ENCODE data around the gene EID3. TPM values are rescaled to one million over a fixed set of nuclear protein-coding genes. Genes with fewer than 3 reads are reported as not detected.

EID3 gene
- total and polyA plus RNA-seq, 2 of the 8 experiments (the other 6 are each of a cell fraction or from before 2014, with no cell fraction given), result 1.2 to 2.8 TPM

DNA sequence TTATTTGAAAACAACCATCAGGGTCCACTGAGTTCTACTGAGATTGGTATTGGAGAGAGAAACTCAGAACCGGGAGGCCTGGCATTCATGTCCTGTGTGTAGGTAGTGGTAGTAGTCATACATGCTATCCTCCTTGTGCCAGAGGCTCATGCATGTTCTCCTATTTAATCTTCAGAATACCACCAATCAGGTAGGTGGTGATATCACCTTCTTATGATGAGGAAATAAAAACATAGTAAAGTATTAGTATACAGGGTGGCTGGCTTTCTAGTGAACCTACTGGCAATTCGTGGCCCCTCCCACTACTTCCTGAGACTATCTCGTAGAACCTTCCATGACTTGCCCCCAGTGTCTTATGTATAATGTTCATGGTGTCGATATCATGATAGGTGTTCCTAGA lies 40.5 kb upstream of the EID3 start:
- H2BK12ac ChIP-seq (ENCODE audit: low read depth, low read length), result no peak overlapping the region
- FAIRE-seq (no peak), DNase-seq (ENCODE audit: low read depth in 1 of 2, low spot score in 2 of 2) (no peak)
- H3K27ac ChIP-seq (ENCODE audit: low read depth, low read length), result no peak overlapping the region
- no peak overlapping the region for H3K4ac ChIP-seq (replicated peaks; ENCODE audit: insufficient read length, low read depth, low read length)
- no peak overlapping the region for H4K5ac ChIP-seq (ENCODE audit: insufficient read length, low read depth, low read length)
- no peak overlapping the region for H3K56ac ChIP-seq (replicated peaks; ENCODE audit: insufficient read length, low read depth, low read length)
- no peak overlapping the region for H2AK5ac ChIP-seq (ENCODE audit: low read depth, low read length)
- no peak overlapping the region for H3K4me3 ChIP-seq (ENCODE audit: extremely low read depth in 1 of 4, insufficient read depth in 2 of 4, low read depth in 3 of 4, low read length in 4 of 4)
- no peak overlapping the region for H3K18ac ChIP-seq (ENCODE audit: extremely low read depth, low read length)
- ChIA-PET CTCF (ENCODE audit: partially characterized antibody) (interaction anchor here (1.1 kb wide), 1 partner anchor 41 kb away, joined by 3 read pairs; no protein-coding TSS in a partner anchor), POLR2A (ENCODE audit: partially characterized antibody) (interaction anchor here (0.8 kb wide), 1 partner anchor 26 kb away, joined by 4 read pairs; no protein-coding TSS in a partner anchor)
- no peak overlapping the region for H3K14ac ChIP-seq (ENCODE audit: insufficient read length)
- no peak overlapping the region for H3K4me2 ChIP-seq (ENCODE audit: insufficient read depth in 1 of 2, low read depth in 2 of 2, low read length in 2 of 2)
- no peak overlapping the region for H2BK15ac ChIP-seq (ENCODE audit: low read length)
- H2BK120ac ChIP-seq (replicated peaks; ENCODE audit: low read depth, low read length), result no peak overlapping the region
- H2BK20ac ChIP-seq (ENCODE audit: low read length), result no peak overlapping the region
- H3K9me3 ChIP-seq (ENCODE audit: insufficient read depth in 2 of 2, low read depth in 1 of 2, low read length in 1 of 2), result no peaks in the 10 kb centered on the region
- H3K9ac ChIP-seq (replicated peaks in 1 of 4; ENCODE audit: extremely low read depth in 1 of 4, low read depth in 3 of 4, low read length in 3 of 4), result no peak overlapping the region
- H4K91ac ChIP-seq (replicated peaks; ENCODE audit: insufficient read length, low read length), result peak overlapping the region; percentile 63
- no peaks in the 10 kb centered on the region for H3K27me3 ChIP-seq (replicated peaks in 1 of 4; ENCODE audit: control insufficient read depth in 3 of 4, extremely low read depth in 1 of 4, insufficient read depth in 3 of 4, low read length in 3 of 4)
- peaks cover 0 to 10% (median 2%) of the 10 kb centered on the region in 4 experiments; a peak in 2 of 7 replicates for H3K4me1 ChIP-seq (replicated peaks in 1 of 4; ENCODE audit: control insufficient read depth in 3 of 4, insufficient read depth in 4 of 4, low read length in 3 of 4)
- no peaks in the 10 kb centered on the region for H4K20me1 ChIP-seq (replicated peaks in 1 of 2; ENCODE audit: control insufficient read depth in 1 of 2, insufficient read depth in 2 of 2, low read length in 2 of 2)
- no peaks in the 10 kb centered on the region for H3K79me1 ChIP-seq (ENCODE audit: low read depth, low read length)
- H3K36me3 ChIP-seq (ENCODE audit: control insufficient read depth in 2 of 4, insufficient read depth in 4 of 4, low read length in 3 of 4), result no peaks in the 10 kb centered on the region
- H2AFZ ChIP-seq (ENCODE audit: low read length), result no peak overlapping the region
- H3K23ac ChIP-seq (ENCODE audit: insufficient read length), result no peak overlapping the region
- whole genome bisulfite sequencing, 2 experiments (ENCODE audit: extremely low coverage in 1 of 2, insufficient coverage in 1 of 2, insufficient read length in 1 of 2, insufficient replicate concordance in 2 of 2, low coverage in 1 of 2, low lambda C conversion rate in 2 of 2, missing lambda C conversion rate in 1 of 2), result 72% methylated on average over 4 of the region's 4 CpGs; no CpG with 5 or more reads in 1 of the 2 experiments
- H3K23me2 ChIP-seq (ENCODE audit: low read depth, low read length), result no peaks in the 10 kb centered on the region
- H3K79me2 ChIP-seq (ENCODE audit: control insufficient read depth in 1 of 2, insufficient read depth in 2 of 2, low read length in 2 of 2), result no peaks in the 10 kb centered on the region
- H2BK5ac ChIP-seq (ENCODE audit: low read depth, low read length), result no peak overlapping the region
- H4K8ac ChIP-seq (ENCODE audit: extremely low read depth, insufficient read depth, low read length), result no peak overlapping the region
- no peak for TF ChIP-seq RXRA (IDR thresholded peaks at IDR 0.05; ENCODE audit: insufficient read depth, low read depth, low read length)
- TF ChIP-seq, protein P1, sequence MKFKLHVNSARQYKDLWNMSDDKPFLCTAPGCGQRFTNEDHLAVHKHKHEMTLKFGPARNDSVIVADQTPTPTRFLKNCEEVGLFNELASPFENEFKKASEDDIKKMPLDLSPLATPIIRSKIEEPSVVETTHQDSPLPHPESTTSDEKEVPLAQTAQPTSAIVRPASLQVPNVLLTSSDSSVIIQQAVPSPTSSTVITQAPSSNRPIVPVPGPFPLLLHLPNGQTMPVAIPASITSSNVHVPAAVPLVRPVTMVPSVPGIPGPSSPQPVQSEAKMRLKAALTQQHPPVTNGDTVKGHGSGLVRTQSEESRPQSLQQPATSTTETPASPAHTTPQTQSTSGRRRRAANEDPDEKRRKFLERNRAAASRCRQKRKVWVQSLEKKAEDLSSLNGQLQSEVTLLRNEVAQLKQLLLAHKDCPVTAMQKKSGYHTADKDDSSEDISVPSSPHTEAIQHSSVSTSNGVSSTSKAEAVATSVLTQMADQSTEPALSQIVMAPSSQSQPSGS (IDR thresholded peaks at IDR 0.05; ENCODE audit: low read length), result no peak
- no peak for TF ChIP-seq POLR2AphosphoS5 (IDR thresholded peaks at IDR 0.05; ENCODE audit: low read depth, low read length)
- no peak for TF ChIP-seq POLR2A (IDR thresholded peaks at IDR 0.05; ENCODE audit: control extremely low read depth in 1 of 2, low read depth in 2 of 2, low read length in 2 of 2)
- TF ChIP-seq GABPA (IDR thresholded peaks at IDR 0.05; ENCODE audit: borderline replicate concordance, insufficient read depth, low read length), result no peak
- no peak for TF ChIP-seq EGR1 (IDR thresholded peaks at IDR 0.05; ENCODE audit: borderline replicate concordance, low read depth, low read length)
- no peak for TF ChIP-seq CBX5 (IDR thresholded peaks at IDR 0.05; ENCODE audit: low read depth, low read length)
- TF ChIP-seq SIN3A (conservative IDR thresholded peaks at IDR 0.05 in 1 of 2, IDR thresholded peaks at IDR 0.05 in 1 of 2; ENCODE audit: low read depth in 1 of 2, low read length in 2 of 2), result no peak
